GM23338 (cell line): Measurements from ENCODE around the gene PLEKHG4B. TPM values are rescaled to one million over a fixed set of nuclear protein-coding genes. Genes with fewer than 3 reads are reported as not detected.

Experiments used
- ATAC-seq: fragments of 200-7000 bp; cut with Tn5 transposase; 3 replicates; pipeline ENCODE4 v1.9.1; 2020
- DNase-seq: peaks from one replicate; pipeline ENCODE4 v3.0.0-alpha.2; 2015; ENCODE audit warnings: low spot score
- H2AFZ ChIP-seq: fragments of 200-600 bp; sonication (generic); 2 replicates; pipeline ENCODE4 v1.8.0; 2016; ENCODE audit warnings: antibody characterized with exemption, mild to moderate bottlenecking, moderate library complexity
- H3F3A ChIP-seq: fragments of 200-600 bp; sonication (generic); replicated peaks from 2 replicates; pipeline ENCODE4 v1.8.0; 2017; ENCODE audit warnings: antibody characterized with exemption, mixed run types, low read depth
- H3K27ac ChIP-seq: fragments of 200-600 bp; sonication (generic); 2 replicates; pipeline ENCODE4 v1.6.1; 2016; ENCODE audit warnings: low read depth
- H3K27me3 ChIP-seq: fragments of 200-600 bp; sonication (generic); 2 replicates; pipeline ENCODE4 v1.8.0; 2016; ENCODE audit warnings: mild to moderate bottlenecking, mixed run types, moderate library complexity; ENCODE audit not compliant: insufficient read depth
- H3K36me3 ChIP-seq: fragments of 200-600 bp; sonication (generic); 2 replicates; pipeline ENCODE4 v1.8.0; 2016; ENCODE audit warnings: mild to moderate bottlenecking; ENCODE audit not compliant: insufficient read depth
- H3K4me1 ChIP-seq: fragments of 200-600 bp; sonication (generic); 2 replicates; pipeline ENCODE4 v1.8.0; 2016; ENCODE audit warnings: mild to moderate bottlenecking, moderate library complexity; ENCODE audit not compliant: insufficient read depth
- H3K4me2 ChIP-seq: fragments of 200-600 bp; sonication (generic); 2 replicates; pipeline ENCODE4 v1.7.1; 2017; ENCODE audit warnings: mixed run types
- H3K4me3 ChIP-seq: fragments of 200-600 bp; sonication (generic); 2 replicates; pipeline ENCODE4 v1.6.1; 2016; ENCODE audit warnings: mixed run types
- H3K79me2 ChIP-seq: fragments of 200-600 bp; sonication (generic); replicated peaks from 2 replicates; pipeline ENCODE4 v1.8.0; 2017; ENCODE audit warnings: mild to moderate bottlenecking; ENCODE audit not compliant: insufficient read depth
- H3K9me2 ChIP-seq: fragments of 200-600 bp; sonication (generic); 2 replicates; pipeline ENCODE4 v1.8.0; 2017; ENCODE audit not compliant: insufficient read depth
- H4K20me1 ChIP-seq: fragments of 200-600 bp; sonication (generic); replicated peaks from 2 replicates; pipeline ENCODE4 v1.8.0; 2017; ENCODE audit warnings: mild to moderate bottlenecking; ENCODE audit not compliant: insufficient read depth
- H3K27ac Mint-ChIP-seq: 2 replicates; pipeline ENCODE4 v1.8.0; 2020; ENCODE audit warnings: inconsistent platforms, mild to moderate bottlenecking, moderate library complexity, mixed read lengths
- H3K27me3 Mint-ChIP-seq: 3 replicates; pipeline ENCODE4 v1.8.0; 2022; ENCODE audit warnings: low read depth, mild to moderate bottlenecking, moderate library complexity, mixed read lengths, inconsistent platforms; ENCODE audit not compliant: insufficient read depth, poor library complexity
- H3K36me3 Mint-ChIP-seq: 3 replicates; pipeline ENCODE4 v1.8.0; 2021; ENCODE audit warnings: low read depth, mild to moderate bottlenecking, inconsistent platforms, moderate library complexity, mixed read lengths
- H3K4me1 Mint-ChIP-seq: 3 replicates; pipeline ENCODE4 v1.8.0; 2020; ENCODE audit warnings: mild to moderate bottlenecking, inconsistent platforms, mixed read lengths
- H3K4me3 Mint-ChIP-seq: 3 replicates; pipeline ENCODE4 v1.8.0; 2021; ENCODE audit warnings: moderate library complexity, mild to moderate bottlenecking, inconsistent platforms, mixed read lengths
- H3K9me3 Mint-ChIP-seq: 3 replicates; pipeline ENCODE4 v1.8.0; 2020; ENCODE audit warnings: moderate library complexity, mild to moderate bottlenecking, inconsistent platforms, mixed read lengths
- CREB1 ChIP-seq: fragments of 250-450 bp; sonication (Bioruptor Pico); IDR thresholded peaks from 2 replicates; pipeline ENCODE4 v1.5.0; 2020; ENCODE audit warnings: low read depth, mild to moderate bottlenecking, moderate library complexity
- JUNB ChIP-seq: IDR thresholded peaks from one replicate; pipeline ENCODE4 v1.6.1; 2016; ENCODE audit warnings: antibody characterized with exemption; ENCODE audit not compliant: unreplicated experiment
- NANOG ChIP-seq: IDR thresholded peaks from 2 replicates; pipeline ENCODE4 v1.6.1; 2016; ENCODE audit warnings: antibody characterized with exemption, borderline replicate concordance
- ZNF331 ChIP-seq: fragments of 250-450 bp; sonication (Bioruptor Pico); IDR thresholded peaks from 2 replicates; pipeline ENCODE4 v1.5.0; 2020; ENCODE audit warnings: low read depth, mild to moderate bottlenecking, moderate library complexity
- ZNF462 ChIP-seq: fragments of 250-450 bp; sonication (Bioruptor Pico); IDR thresholded peaks from 2 replicates; pipeline ENCODE4 v1.5.0; 2020; ENCODE audit warnings: mild to moderate bottlenecking, moderate library complexity
- polyA plus RNA-seq: library from polyadenylated mRNA; unstranded; fragments of >200 nt; fragmentation: Nextera tagmentation; extraction: Ambion mirVana; gene quantifications from 2 replicates; pipeline ENCODE4 v1.2.1, GENCODE V29; 2016
- total RNA-seq: library from RNA; depleted of rRNA; stranded (reverse); fragments of >200 nt; shearing (Covaris generic); gene quantifications from 2 replicates; pipeline ENCODE4 v1.2.3, GENCODE V29; 2014
- TF ChIP-seq, protein P1 (sequence below): IDR thresholded peaks from one replicate; pipeline ENCODE4 v1.6.1; 2018; ENCODE audit warnings: antibody characterized with exemption; ENCODE audit not compliant: unreplicated experiment

Gene PLEKHG4B
- total and polyA plus RNA-seq, 2 experiments from 2014 or later, result 33.5 to 54.8 TPM

GRCh38 chr5:173392-174290 lies 81.7 kb downstream of the PLEKHG4B start:
- Histone ChIP-seq H3F3A (no peaks in the 10 kb centered on the region), H3K4me2 (no peak overlapping the region), H3K36me3 (no peaks in the 10 kb centered on the region), H2AFZ (no peak overlapping the region), H3K4me1 (no peaks in the 10 kb centered on the region), H3K27me3 (no peaks in the 10 kb centered on the region), H3K79me2 (no peaks in the 10 kb centered on the region), H3K27ac (no peak overlapping the region), H3K4me3 (no peak overlapping the region), H4K20me1 (no peaks in the 10 kb centered on the region), H3K9me2 (no peaks in the 10 kb centered on the region)
- H3K27ac Mint-ChIP-seq, result no peak overlapping the region
- H3K27me3 Mint-ChIP-seq, result peaks cover 7% of the 10 kb centered on the region
- TF ChIP-seq, protein P1, sequence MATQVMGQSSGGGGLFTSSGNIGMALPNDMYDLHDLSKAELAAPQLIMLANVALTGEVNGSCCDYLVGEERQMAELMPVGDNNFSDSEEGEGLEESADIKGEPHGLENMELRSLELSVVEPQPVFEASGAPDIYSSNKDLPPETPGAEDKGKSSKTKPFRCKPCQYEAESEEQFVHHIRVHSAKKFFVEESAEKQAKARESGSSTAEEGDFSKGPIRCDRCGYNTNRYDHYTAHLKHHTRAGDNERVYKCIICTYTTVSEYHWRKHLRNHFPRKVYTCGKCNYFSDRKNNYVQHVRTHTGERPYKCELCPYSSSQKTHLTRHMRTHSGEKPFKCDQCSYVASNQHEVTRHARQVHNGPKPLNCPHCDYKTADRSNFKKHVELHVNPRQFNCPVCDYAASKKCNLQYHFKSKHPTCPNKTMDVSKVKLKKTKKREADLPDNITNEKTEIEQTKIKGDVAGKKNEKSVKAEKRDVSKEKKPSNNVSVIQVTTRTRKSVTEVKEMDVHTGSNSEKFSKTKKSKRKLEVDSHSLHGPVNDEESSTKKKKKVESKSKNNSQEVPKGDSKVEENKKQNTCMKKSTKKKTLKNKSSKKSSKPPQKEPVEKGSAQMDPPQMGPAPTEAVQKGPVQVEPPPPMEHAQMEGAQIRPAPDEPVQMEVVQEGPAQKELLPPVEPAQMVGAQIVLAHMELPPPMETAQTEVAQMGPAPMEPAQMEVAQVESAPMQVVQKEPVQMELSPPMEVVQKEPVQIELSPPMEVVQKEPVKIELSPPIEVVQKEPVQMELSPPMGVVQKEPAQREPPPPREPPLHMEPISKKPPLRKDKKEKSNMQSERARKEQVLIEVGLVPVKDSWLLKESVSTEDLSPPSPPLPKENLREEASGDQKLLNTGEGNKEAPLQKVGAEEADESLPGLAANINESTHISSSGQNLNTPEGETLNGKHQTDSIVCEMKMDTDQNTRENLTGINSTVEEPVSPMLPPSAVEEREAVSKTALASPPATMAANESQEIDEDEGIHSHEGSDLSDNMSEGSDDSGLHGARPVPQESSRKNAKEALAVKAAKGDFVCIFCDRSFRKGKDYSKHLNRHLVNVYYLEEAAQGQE, result no peak
- TF ChIP-seq JUNB, result no peak
- TF ChIP-seq NANOG, result no peak
- no peak for TF ChIP-seq ZNF462
- no peak for TF ChIP-seq CREB1 (CRISPR knock-in tag)
- no peak for TF ChIP-seq ZNF331 (CRISPR knock-in tag)
- ATAC-seq (no peak), DNase-seq (no peak)
- H3K9me3 Mint-ChIP-seq, result no peaks in the 10 kb centered on the region; the same call in 2 of the 3 replicates
- H3K36me3 Mint-ChIP-seq, result peaks cover 30% of the 10 kb centered on the region
- H3K4me1 Mint-ChIP-seq, result no peaks in the 10 kb centered on the region; the same call in 2 of the 3 replicates
- no peak overlapping the region for H3K4me3 Mint-ChIP-seq
